ENCODE results near the gene DHTKD1. TPM values are rescaled to one million over a fixed set of nuclear protein-coding genes. Genes with fewer than 3 reads are reported as not detected.
"Not testable (repeated sequence)": the region's sequence is repeated elsewhere in the genome, so short reads cannot be mapped to it uniquely, and the experiment has no call there.

Gene DHTKD1
- total and polyA plus RNA-seq, 11 donors = 11.4 to 44.3 (median 28.9) TPM

- DNase-seq (no peak), ATAC-seq (no peak)
- no peaks in the 10 kb centered on the region for H3K27me3 ChIP-seq
- H3K9me3 ChIP-seq = no peaks in the 10 kb centered on the region
- H3K27ac ChIP-seq = no peak overlapping the region
- TF ChIP-seq CTCF (IDR thresholded peaks at IDR 0.05) (no peak), POLR2A (IDR thresholded peaks at IDR 0.05) (no peak)
- H3K36me3 ChIP-seq = no peaks in the 10 kb centered on the region
- intact Hi-C loops (cut with DNase I) = no loop called here
- H3K4me1 ChIP-seq = no peaks in the 10 kb centered on the region
- H3K4me3 ChIP-seq = no peak overlapping the region
- WGBS, 4 donors = 70 to 74% (median 73%) methylated on average over 14 of the region's 14 CpGs
Measured at GRCh38 chr10:12062754-12063482, 5.8 kb upstream of the DHTKD1 start.

- no peak overlapping the region for H3K27ac ChIP-seq
- no peaks in the 10 kb centered on the region for H3K27me3 ChIP-seq
- H3K36me3 ChIP-seq = no peaks in the 10 kb centered on the region
- WGBS, 4 donors = 57 to 76% (median 73%) methylated on average over 3 of the region's 3 CpGs
- DNase-seq (no peak), ATAC-seq (no peak)
- no peak overlapping the region for H3K4me3 ChIP-seq
- TF ChIP-seq CTCF (IDR thresholded peaks at IDR 0.05) (no peak), POLR2A (IDR thresholded peaks at IDR 0.05) (no peak)
- intact Hi-C loops (cut with DNase I) = no loop called here
- H3K4me1 ChIP-seq = peaks cover 0 to 5% (median 0%) of the 10 kb centered on the region in 12 donors
- H3K9me3 ChIP-seq = no peaks in the 10 kb centered on the region
Measured at GRCh38 chr10:12063483-12063818, 5.3 kb upstream of the DHTKD1 start.

GRCh38 chr10:12067336-12067735 lies 1.4 kb upstream of the DHTKD1 start:
- H3K4me3 ChIP-seq = no peak overlapping the region
- intact Hi-C loops (cut with DNase I) = no loop called here
- peaks cover 0 to 17% (median 8%) of the 10 kb centered on the region in 12 donors for H3K4me1 ChIP-seq
- H3K9me3 ChIP-seq = no peaks in the 10 kb centered on the region
- no peaks in the 10 kb centered on the region for H3K36me3 ChIP-seq
- DNase-seq (no peak), ATAC-seq (no peak)
- 86 to 93% (median 87%) methylated on average over 2 of the region's 2 CpGs for WGBS, 4 donors
- H3K27ac ChIP-seq = no peak overlapping the region
- H3K27me3 ChIP-seq = no peaks in the 10 kb centered on the region
- TF ChIP-seq POLR2A (IDR thresholded peaks at IDR 0.05) (no peak), CTCF (IDR thresholded peaks at IDR 0.05) (no peak)

GRCh38 chr10:12071441-12071840 lies 2.7 kb downstream of the DHTKD1 start:
- H3K27ac ChIP-seq; intact Hi-C loops (cut with DNase I); H3K36me3 ChIP-seq; H3K27me3 ChIP-seq; H3K9me3 ChIP-seq; DNase-seq; ATAC-seq; H3K4me3 ChIP-seq: not testable (repeated sequence)
- 96 to 97% (median 97%) methylated on average over 15 of the region's 15 CpGs for WGBS, 4 donors
- H3K4me1 ChIP-seq = peaks cover 0 to 17% (median 8%) of the 10 kb centered on the region in 12 donors

- ATAC-seq = no peak
- Histone ChIP-seq H3K4me1 (peaks cover 0 to 18% (median 8%) of the 10 kb centered on the region in 12 donors), H3K4me3 (no peak overlapping the region), H3K27me3 (no peaks in the 10 kb centered on the region), H3K36me3 (peaks cover 0 to 11% (median 0%) of the 10 kb centered on the region in 9 donors), H3K27ac (no peak overlapping the region), H3K9me3 (no peaks in the 10 kb centered on the region)
- intact Hi-C loops (cut with DNase I) = no loop called here
- WGBS, 4 donors = 82 to 88% (median 86%) methylated on average over 4 of the region's 4 CpGs
- TF ChIP-seq CTCF (IDR thresholded peaks at IDR 0.05) (no peak), POLR2A (IDR thresholded peaks at IDR 0.05) (no peak)
- no peak for DNase-seq
Measured at GRCh38 chr10:12073526-12073925, 4.8 kb downstream of the DHTKD1 start.

Measured in heart left ventricle (tissue), 16 donors.